ENCODE results near the gene F13B. TPM values are rescaled to one million over a fixed set of nuclear protein-coding genes. Genes with fewer than 3 reads are reported as not detected.

F13B gene
- total RNA-seq, 1 donor from 2014 or later: not detected

- POLR2A ChIA-PET: no interaction called here
- no peak for ATAC-seq (ENCODE audit: low read depth)
- no peaks in the 10 kb centered on the region for H3K4me1 Mint-ChIP-seq
- H3K27ac Mint-ChIP-seq: no peak overlapping the region
- peaks cover 17% of the 10 kb centered on the region for H3K9me3 Mint-ChIP-seq
- no peaks in the 10 kb centered on the region for H3K36me3 Mint-ChIP-seq (ENCODE audit: low read depth)
- no peaks in the 10 kb centered on the region for H3K27me3 Mint-ChIP-seq
- H3K4me3 Mint-ChIP-seq: no peak overlapping the region
- TF ChIP-seq CTCF (IDR thresholded peaks at IDR 0.05): no peak
- CTCF ChIA-PET: no interaction called here
- no peak for DNase-seq
- intact Hi-C loops (cut with micrococcal nuclease): no loop called here
Measured at GRCh38 chr1:197083474-197083873, 16.4 kb upstream of the F13B start.

DNA sequence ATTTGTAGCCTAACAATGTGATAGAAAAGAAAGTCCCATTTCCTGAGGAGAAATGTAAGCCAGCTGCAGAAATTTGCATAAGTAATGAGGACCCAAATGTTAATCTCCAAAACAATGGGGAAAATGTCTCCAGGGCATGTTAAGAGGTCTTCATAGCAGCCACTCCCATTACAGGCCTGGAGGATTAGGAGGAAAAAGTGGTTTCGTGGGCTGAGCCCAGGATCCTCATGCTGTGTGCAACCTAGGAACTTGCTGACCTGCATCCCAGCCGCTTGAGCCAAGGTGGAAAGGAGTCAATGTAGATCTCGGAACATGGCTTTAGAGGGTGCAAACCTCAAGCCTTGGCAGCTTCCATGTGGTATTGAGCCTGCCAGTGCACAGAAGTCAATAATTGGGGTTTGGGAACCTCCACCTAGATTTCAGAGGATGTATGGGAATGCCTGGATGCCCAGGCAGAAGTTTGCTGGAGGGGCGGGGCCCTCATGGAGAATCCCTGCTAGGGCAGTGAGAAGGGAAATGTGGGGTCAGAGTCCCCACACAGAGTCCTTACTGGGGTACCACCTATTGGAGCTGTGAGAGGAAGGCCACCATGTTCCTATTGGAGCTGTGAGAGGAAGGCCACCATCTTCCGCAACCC is 14.2 kb upstream of the F13B start:
- peaks cover 17% of the 10 kb centered on the region for H3K9me3 Mint-ChIP-seq
- ChIA-PET POLR2A (no interaction called here), CTCF (no interaction called here)
- ATAC-seq (ENCODE audit: low read depth): no peak
- intact Hi-C loops (cut with micrococcal nuclease): no loop called here
- no peak for DNase-seq
- no peaks in the 10 kb centered on the region for H3K27me3 Mint-ChIP-seq
- no peaks in the 10 kb centered on the region for H3K36me3 Mint-ChIP-seq (ENCODE audit: low read depth)
- H3K4me3 Mint-ChIP-seq: no peak overlapping the region
- no peaks in the 10 kb centered on the region for H3K4me1 Mint-ChIP-seq
- TF ChIP-seq CTCF (IDR thresholded peaks at IDR 0.05): no peak
- H3K27ac Mint-ChIP-seq: no peak overlapping the region

DNA sequence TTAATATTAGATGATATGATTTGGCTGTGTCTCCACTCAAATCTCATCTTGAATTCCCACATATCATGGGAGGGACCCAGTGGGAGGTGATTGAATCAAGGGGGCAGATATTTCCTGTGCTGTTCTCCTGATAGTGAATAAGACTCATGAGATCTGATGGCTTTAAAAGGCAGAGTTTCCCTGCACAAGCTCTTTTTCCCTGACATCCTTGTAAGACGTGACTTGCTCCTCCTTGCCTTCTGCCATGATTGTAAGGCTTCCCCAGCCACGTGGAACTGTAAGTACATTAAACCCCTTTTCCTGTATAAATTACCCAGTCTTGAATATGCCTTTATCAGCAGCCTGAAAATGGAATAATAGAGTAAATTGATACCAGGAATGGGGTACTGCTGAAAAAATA is 13.3 kb upstream of the F13B start:
- Mint-ChIP-seq H3K4me3 (no peak overlapping the region), H3K9me3 (peaks cover 17% of the 10 kb centered on the region), H3K27ac (no peak overlapping the region), H3K27me3 (no peaks in the 10 kb centered on the region), H3K36me3 (ENCODE audit: low read depth) (no peaks in the 10 kb centered on the region), H3K4me1 (no peaks in the 10 kb centered on the region)
- intact Hi-C loops (cut with micrococcal nuclease): no loop called here
- ChIA-PET CTCF (no interaction called here), POLR2A (no interaction called here)
- DNase-seq (no peak), ATAC-seq (ENCODE audit: low read depth) (no peak)
- no peak for TF ChIP-seq CTCF (IDR thresholded peaks at IDR 0.05)

DNA sequence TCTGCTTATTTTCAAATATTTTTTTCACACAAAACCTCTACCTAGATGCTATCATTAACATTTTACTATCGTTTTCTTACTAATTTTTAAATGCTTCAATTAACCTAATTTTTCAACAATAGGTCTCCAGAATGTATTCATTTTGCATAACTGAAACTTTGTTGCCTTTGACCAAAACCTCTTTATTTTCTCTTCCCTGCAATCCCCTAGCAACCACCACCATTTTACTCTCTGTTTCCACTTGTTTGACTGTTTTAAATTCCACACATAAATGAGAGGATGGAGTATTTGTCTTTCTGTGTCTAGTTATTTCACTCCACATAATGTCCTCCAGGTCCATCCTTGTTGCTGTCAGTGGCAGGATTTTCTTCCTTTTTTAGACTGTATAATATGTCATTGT is 9.5 kb upstream of the F13B start:
- CTCF ChIA-PET: no interaction called here
- TF ChIP-seq CTCF (IDR thresholded peaks at IDR 0.05): no peak
- peaks cover 10% of the 10 kb centered on the region for H3K9me3 Mint-ChIP-seq

GRCh38 chr1:197073978-197074377 is 6.9 kb upstream of the F13B start:
- Mint-ChIP-seq H3K27me3 (no peaks in the 10 kb centered on the region), H3K9me3 (peaks cover 4% of the 10 kb centered on the region), H3K4me1 (no peaks in the 10 kb centered on the region), H3K27ac (no peak overlapping the region), H3K4me3 (no peak overlapping the region), H3K36me3 (ENCODE audit: low read depth) (no peaks in the 10 kb centered on the region)
- POLR2A ChIA-PET: interaction anchor here (0.8 kb wide), 1 partner anchor 15 kb away, joined by 4 read pairs; no protein-coding TSS in a partner anchor
- intact Hi-C loops (cut with micrococcal nuclease): no loop called here
- CTCF ChIA-PET: no interaction called here
- ATAC-seq (ENCODE audit: low read depth) (no peak), DNase-seq (no peak)
- TF ChIP-seq CTCF (IDR thresholded peaks at IDR 0.05): no peak

More for the DNA sequence above, 9.5 kb upstream of the F13B start:
- POLR2A ChIA-PET: no interaction called here
- intact Hi-C loops (cut with micrococcal nuclease): no loop called here
- Mint-ChIP-seq H3K27me3 (no peaks in the 10 kb centered on the region), H3K27ac (no peak overlapping the region), H3K4me3 (no peak overlapping the region), H3K36me3 (ENCODE audit: low read depth) (no peaks in the 10 kb centered on the region), H3K4me1 (no peaks in the 10 kb centered on the region)
- DNase-seq (no peak), ATAC-seq (ENCODE audit: low read depth) (no peak)
